Right lobe of liver (tissue), 6 donors: ENCODE results near the gene SLC25A53. TPM values are rescaled to one million over a fixed set of nuclear protein-coding genes. Genes with fewer than 3 reads are reported as not detected.

Source experiments
- ATAC-seq, 4 donors: fragments of 200-7000 bp; cut with Tn5 transposase; one replicate each; pipeline ENCODE4 v1.9.1; 2020; ENCODE audit warnings: mild to moderate bottlenecking in 4 of 4, moderate library complexity in 4 of 4
- DNase-seq, 3 donors: peaks; one replicate each; pipeline ENCODE4 v3.0.0-alpha.2; 2020
- H3K27ac ChIP-seq, 3 donors: fragments of 200-600 bp; one replicate each; pipeline ENCODE4 v1.8.0; 2022
- H3K27me3 ChIP-seq, 2 donors: fragments of 200-600 bp; one replicate each; pipeline ENCODE4 v1.8.0; 2022
- H3K36me3 ChIP-seq, 4 donors: fragments of 200-600 bp; sonication (generic) in 1 of 4; one replicate each; pipeline versions ENCODE4 v1.5.1 to v1.8.0; 2017 to 2022; ENCODE audit warnings: control low read depth in 1 of 4
- H3K4me1 ChIP-seq, 4 donors: fragments of 200-600 bp; sonication (generic) in 1 of 4; one replicate each; pipeline versions ENCODE4 v1.5.1 to v1.8.0; 2017 to 2022; ENCODE audit warnings: control low read depth in 1 of 4
- H3K4me3 ChIP-seq, 3 donors: fragments of 200-600 bp; one replicate each; pipeline ENCODE4 v1.8.0; 2022
- H3K9me3 ChIP-seq, 4 donors: fragments of 200-600 bp; sonication (generic) in 1 of 4; one replicate each; pipeline versions ENCODE4 v1.5.1 to v1.8.0; 2017 to 2022; ENCODE audit warnings: control low read depth in 1 of 4
- POLR2A ChIP-seq: fragments of 450-650 bp; IDR thresholded peaks from one replicate; pipeline ENCODE4 v1.6.1; 2017; ENCODE audit warnings: antibody characterized with exemption, mild to moderate bottlenecking
- WGBS: methylation state at CpG from one replicate; pipeline ENCODE4 v1.1.6; 2018; ENCODE audit warnings: low coverage, low lambda C conversion rate; ENCODE audit not compliant: insufficient coverage; ENCODE audit errors: missing lambda C conversion rate; 5-methylcytosine and 5-hydroxymethylcytosine counted together
- intact Hi-C, 2 donors: fragments of 100-400 bp; cut with DNase I; formaldehyde crosslinking; loops; one replicate each; pipeline versions ENCODE4 v1.11.2 to v1.14.1; 2022
- total RNA-seq, 6 experiments: library from RNA; depleted of rRNA in 2 of 6; stranded (reverse); fragments of >200 nt in 2 of 6; fragmentation: NEBNext Ultra II Directional in 3 of 6; extraction: Animal tissue kit (Norgen Biotek cat#: 25700) in 3 of 6; gene quantifications; one replicate each; pipeline versions ENCODE4 v1.1.0 to v1.2.4, GENCODE V29; 2016 to 2023
- TF ChIP-seq, protein P1 (sequence below), 4 donors: fragments of 200-600 bp in 3 of 4; fragments of 450-650 bp in 1 of 4; IDR thresholded peaks; one replicate each; pipeline versions ENCODE4 v1.5.1 to v1.8.0; 2016 to 2022; ENCODE audit warnings: antibody characterized with exemption in 4 of 4, mild to moderate bottlenecking in 2 of 4
- donor health status: DM: no; HTN: yes; CAD: no.
- donor health status: DM: no; HTN: no; CAD: no.
- donor health status: DM: no; HTN: no; CAD: no.
- donor health status: DM: no; HTN: yes; CAD: no.
- donor health status: DM: no; HTN: yes; CAD: no.

Gene SLC25A53
- total RNA-seq, 6 experiments from 2014 or later = 2.2 to 4.1 (median 3.2) TPM

GRCh38 chrX:104165894-104166734 is 9.3 kb upstream of the SLC25A53 start, which contains the start of gene FAM199X:
Gene FAM199X (plus strand): TSS chrX:104166453. CDS start chrX:104166786, 333 bp downstream.
- 36% methylated on average over 8 of the region's 71 CpGs for WGBS
- peak; percentile 90 to 92 (median 90) for DNase-seq
- intact Hi-C loops = no loop called here
- H3K4me3 ChIP-seq = peak within 1 kb of the TSS; percentile 63 to 75 (median 68)
- H3K27ac ChIP-seq = peak within 1 kb of the TSS; percentile 34 to 77 (median 75)
- TF ChIP-seq, protein P1, sequence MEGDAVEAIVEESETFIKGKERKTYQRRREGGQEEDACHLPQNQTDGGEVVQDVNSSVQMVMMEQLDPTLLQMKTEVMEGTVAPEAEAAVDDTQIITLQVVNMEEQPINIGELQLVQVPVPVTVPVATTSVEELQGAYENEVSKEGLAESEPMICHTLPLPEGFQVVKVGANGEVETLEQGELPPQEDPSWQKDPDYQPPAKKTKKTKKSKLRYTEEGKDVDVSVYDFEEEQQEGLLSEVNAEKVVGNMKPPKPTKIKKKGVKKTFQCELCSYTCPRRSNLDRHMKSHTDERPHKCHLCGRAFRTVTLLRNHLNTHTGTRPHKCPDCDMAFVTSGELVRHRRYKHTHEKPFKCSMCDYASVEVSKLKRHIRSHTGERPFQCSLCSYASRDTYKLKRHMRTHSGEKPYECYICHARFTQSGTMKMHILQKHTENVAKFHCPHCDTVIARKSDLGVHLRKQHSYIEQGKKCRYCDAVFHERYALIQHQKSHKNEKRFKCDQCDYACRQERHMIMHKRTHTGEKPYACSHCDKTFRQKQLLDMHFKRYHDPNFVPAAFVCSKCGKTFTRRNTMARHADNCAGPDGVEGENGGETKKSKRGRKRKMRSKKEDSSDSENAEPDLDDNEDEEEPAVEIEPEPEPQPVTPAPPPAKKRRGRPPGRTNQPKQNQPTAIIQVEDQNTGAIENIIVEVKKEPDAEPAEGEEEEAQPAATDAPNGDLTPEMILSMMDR (IDR thresholded peaks at IDR 0.05) = peak; percentile 67 to 86 (median 79)
- peak; percentile 89 for TF ChIP-seq POLR2A
- no peaks in the 10 kb centered on the region for H3K4me1 ChIP-seq
- H3K9me3 ChIP-seq = no peaks in the 10 kb centered on the region
- ATAC-seq = peak; percentile 98 to 99 (median 99)
- H3K36me3 ChIP-seq = no peaks in the 10 kb centered on the region
- H3K27me3 ChIP-seq = no peaks in the 10 kb centered on the region

GRCh38 chrX:104151037-104151436 is 5.8 kb downstream of the SLC25A53 start:
- 27% methylated on average over 1 of the region's 1 CpG for WGBS
- no peak overlapping the region for H3K27ac ChIP-seq
- H3K4me3 ChIP-seq = no peak overlapping the region
- TF ChIP-seq, protein P1 (IDR thresholded peaks at IDR 0.05) = no peak
- no peak for TF ChIP-seq POLR2A
- H3K9me3 ChIP-seq = no peaks in the 10 kb centered on the region
- intact Hi-C loops = no loop called here
- no peaks in the 10 kb centered on the region for H3K27me3 ChIP-seq
- DNase-seq (no peak), ATAC-seq (no peak)
- H3K36me3 ChIP-seq = no peaks in the 10 kb centered on the region
- peaks cover 0 to 6% (median 0%) of the 10 kb centered on the region in 4 donors for H3K4me1 ChIP-seq

DNA sequence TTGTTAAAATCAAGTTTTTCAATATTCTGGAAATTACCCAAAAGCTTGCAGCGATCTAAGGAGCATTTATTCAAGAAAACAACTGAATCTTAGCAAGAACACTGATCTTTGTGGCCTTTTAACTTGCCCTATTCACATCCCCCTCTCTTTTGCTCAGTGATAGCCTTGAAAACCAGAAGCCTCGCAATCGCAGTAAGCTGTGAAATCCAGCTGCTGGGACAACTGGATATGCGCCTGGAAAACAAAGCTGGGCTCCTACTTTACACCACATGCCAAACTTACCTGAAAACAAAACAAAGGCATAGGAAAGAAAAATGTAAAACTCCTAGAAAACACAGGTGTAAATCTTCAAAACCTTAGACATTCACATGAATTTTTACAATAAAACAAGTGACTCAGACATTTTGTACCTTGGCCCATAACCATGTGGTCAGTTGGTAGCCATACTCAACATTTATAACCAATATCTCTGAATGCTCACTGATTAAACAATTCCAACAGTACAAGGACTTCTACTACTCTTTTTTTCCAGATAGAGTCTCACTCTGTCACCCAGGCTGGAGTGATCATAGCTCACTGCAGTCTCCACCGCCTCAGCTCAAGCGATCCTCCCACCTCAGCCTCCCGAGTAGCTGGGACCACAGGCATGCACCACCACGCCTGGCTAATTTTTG is 15.6 kb downstream of the SLC25A53 start:
- DNase-seq (no peak), ATAC-seq (no peak)
- TF ChIP-seq, protein P1 (IDR thresholded peaks at IDR 0.05) = no peak
- TF ChIP-seq POLR2A = no peak
- no peaks in the 10 kb centered on the region for H3K4me1 ChIP-seq
- no peaks in the 10 kb centered on the region for H3K9me3 ChIP-seq
- H3K4me3 ChIP-seq = no peak overlapping the region
- H3K27ac ChIP-seq = no peak overlapping the region
- intact Hi-C loops = no loop called here
- H3K27me3 ChIP-seq = no peaks in the 10 kb centered on the region
- 69% methylated on average over 8 of the region's 8 CpGs for WGBS
- H3K36me3 ChIP-seq = no peaks in the 10 kb centered on the region

GRCh38 chrX:104137496-104137895 is 19.3 kb downstream of the SLC25A53 start:
- TF ChIP-seq, protein P1 (IDR thresholded peaks at IDR 0.05) = no peak
- TF ChIP-seq POLR2A = no peak
- no peak overlapping the region for H3K4me3 ChIP-seq
- no peaks in the 10 kb centered on the region for H3K4me1 ChIP-seq
- H3K27me3 ChIP-seq = no peaks in the 10 kb centered on the region
- H3K36me3 ChIP-seq = no peaks in the 10 kb centered on the region
- WGBS = 50% methylated on average over 1 of the region's 3 CpGs
- no peak for DNase-seq
- no peaks in the 10 kb centered on the region for H3K9me3 ChIP-seq
- intact Hi-C loops = no loop called here
- no peak for ATAC-seq
- H3K27ac ChIP-seq = no peak overlapping the region
